ENCODE data around the gene PROZ.

PROZ gene

DNA sequence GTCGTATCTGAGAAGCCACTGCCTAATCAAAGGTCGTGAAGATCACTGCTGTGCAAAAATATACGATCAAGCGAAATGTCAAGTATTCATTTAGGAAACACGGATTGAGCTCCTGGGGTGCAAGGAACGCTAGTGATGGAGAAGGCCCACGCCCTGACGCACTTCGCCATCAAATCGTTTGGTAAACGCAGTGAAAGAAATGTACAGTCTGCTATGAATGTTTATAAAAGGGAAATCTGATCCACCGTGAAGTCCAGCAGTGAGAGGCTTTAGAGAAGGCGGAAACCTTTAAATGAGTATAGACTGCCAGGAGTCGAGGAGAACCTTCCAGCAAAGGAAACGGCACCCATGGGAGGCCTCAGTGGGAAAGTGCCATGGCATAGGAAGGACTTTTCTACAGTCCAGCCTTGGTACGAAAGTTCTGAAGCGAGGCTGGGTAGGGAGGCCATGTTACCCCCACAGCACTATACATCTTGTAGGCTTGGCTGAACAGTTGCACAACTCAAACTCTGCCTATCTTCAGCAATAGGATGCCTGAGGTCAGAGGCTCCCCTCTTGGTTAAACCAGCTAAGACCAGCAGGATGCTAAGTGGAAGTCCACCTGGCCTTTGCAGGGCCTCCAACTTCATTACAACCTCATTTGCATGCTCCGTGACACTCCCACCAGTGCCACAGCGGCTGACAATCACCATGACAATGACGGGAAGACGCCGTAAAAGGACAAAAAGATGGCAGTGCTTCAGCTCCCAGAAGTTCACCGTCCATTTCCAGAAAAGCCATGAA, 29.6 kb downstream of the PROZ start:
- no peaks in the 10 kb centered on the region for H3K4me1 ChIP-seq (ENCODE audit: control insufficient read depth in 1 of 2, insufficient read depth in 2 of 2, low read length in 2 of 2)
- H3K4me3 ChIP-seq (ENCODE audit: low read depth in 1 of 2, low read length in 2 of 2): no peak overlapping the region
- peaks cover 18 to 67% of the 10 kb centered on the region in 2 donors for H3K36me3 ChIP-seq (ENCODE audit: control insufficient read depth in 1 of 2, insufficient read depth in 2 of 2, low read length in 2 of 2)
- H3K9ac ChIP-seq (ENCODE audit: low read depth in 1 of 2, low read length in 2 of 2): no peak overlapping the region
- no peak overlapping the region for H3K27ac ChIP-seq (ENCODE audit: low read depth, low read length)
- no peaks in the 10 kb centered on the region for H3K9me3 ChIP-seq (ENCODE audit: control insufficient read depth in 1 of 2, low read length in 2 of 2)
- H3K27me3 ChIP-seq (ENCODE audit: control insufficient read depth in 1 of 2, insufficient read depth in 2 of 2, low read length in 2 of 2): no peaks in the 10 kb centered on the region

GRCh38 chr13:113190181-113190580, 31.7 kb downstream of the PROZ start:
- Histone ChIP-seq H3K4me3 (ENCODE audit: low read depth in 1 of 2, low read length in 2 of 2) (no peak overlapping the region), H3K36me3 (ENCODE audit: control insufficient read depth in 1 of 2, insufficient read depth in 2 of 2, low read length in 2 of 2) (peaks cover 18 to 72% of the 10 kb centered on the region in 2 donors), H3K27ac (ENCODE audit: low read depth, low read length) (no peak overlapping the region), H3K27me3 (ENCODE audit: control insufficient read depth in 1 of 2, insufficient read depth in 2 of 2, low read length in 2 of 2) (no peaks in the 10 kb centered on the region), H3K4me1 (ENCODE audit: control insufficient read depth in 1 of 2, insufficient read depth in 2 of 2, low read length in 2 of 2) (no peaks in the 10 kb centered on the region), H3K9me3 (ENCODE audit: control insufficient read depth in 1 of 2, low read length in 2 of 2) (no peaks in the 10 kb centered on the region), H3K9ac (ENCODE audit: low read depth in 1 of 2, low read length in 2 of 2) (no peak overlapping the region)

DNA sequence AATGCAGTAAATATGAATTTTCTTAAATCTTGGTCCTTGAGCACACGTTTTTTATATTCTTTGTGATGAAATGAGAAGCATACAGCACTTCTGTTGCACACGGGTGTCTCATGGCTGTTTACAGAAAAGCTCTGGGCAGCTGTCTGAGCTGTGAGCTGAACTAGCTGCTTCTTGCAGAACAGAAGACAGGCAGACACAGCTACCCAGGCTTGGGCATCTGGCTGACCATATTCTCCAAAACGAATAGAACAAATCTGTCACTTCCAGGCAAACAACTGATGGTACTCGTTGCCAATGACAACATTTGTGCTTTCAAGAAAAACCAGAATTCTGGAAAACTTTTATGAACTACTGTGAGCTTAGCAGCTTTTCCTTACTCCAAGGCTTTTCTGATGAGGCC, 33.8 kb downstream of the PROZ start:
- Histone ChIP-seq H3K4me3 (ENCODE audit: low read depth in 1 of 2, low read length in 2 of 2) (no peak overlapping the region), H3K9me3 (ENCODE audit: control insufficient read depth in 1 of 2, low read length in 2 of 2) (no peaks in the 10 kb centered on the region), H3K9ac (ENCODE audit: low read depth in 1 of 2, low read length in 2 of 2) (no peak overlapping the region), H3K27me3 (ENCODE audit: control insufficient read depth in 1 of 2, insufficient read depth in 2 of 2, low read length in 2 of 2) (no peaks in the 10 kb centered on the region), H3K27ac (ENCODE audit: low read depth, low read length) (no peak overlapping the region), H3K4me1 (ENCODE audit: control insufficient read depth in 1 of 2, insufficient read depth in 2 of 2, low read length in 2 of 2) (no peaks in the 10 kb centered on the region), H3K36me3 (ENCODE audit: control insufficient read depth in 1 of 2, insufficient read depth in 2 of 2, low read length in 2 of 2) (peaks cover 32 to 78% of the 10 kb centered on the region in 2 donors)

- Histone ChIP-seq H3K4me3 (ENCODE audit: low read depth in 1 of 2, low read length in 2 of 2) (no peak overlapping the region), H3K27ac (ENCODE audit: low read depth, low read length) (no peak overlapping the region), H3K36me3 (ENCODE audit: control insufficient read depth in 1 of 2, insufficient read depth in 2 of 2, low read length in 2 of 2) (peaks cover 38 to 83% of the 10 kb centered on the region in 2 donors), H3K4me1 (ENCODE audit: control insufficient read depth in 1 of 2, insufficient read depth in 2 of 2, low read length in 2 of 2) (no peaks in the 10 kb centered on the region), H3K9ac (ENCODE audit: low read depth in 1 of 2, low read length in 2 of 2) (no peak overlapping the region), H3K27me3 (ENCODE audit: control insufficient read depth in 1 of 2, insufficient read depth in 2 of 2, low read length in 2 of 2) (no peaks in the 10 kb centered on the region), H3K9me3 (ENCODE audit: control insufficient read depth in 1 of 2, low read length in 2 of 2) (no peaks in the 10 kb centered on the region)
Measured at GRCh38 chr13:113192902-113193301, 34.5 kb downstream of the PROZ start.

GRCh38 chr13:113195360-113195759, 36.9 kb downstream of the PROZ start:
- Histone ChIP-seq H3K27ac (ENCODE audit: low read depth, low read length) (no peak overlapping the region), H3K4me3 (ENCODE audit: low read depth in 1 of 2, low read length in 2 of 2) (no peak overlapping the region), H3K36me3 (ENCODE audit: control insufficient read depth in 1 of 2, insufficient read depth in 2 of 2, low read length in 2 of 2) (peaks cover 37 to 89% of the 10 kb centered on the region in 2 donors), H3K27me3 (ENCODE audit: control insufficient read depth in 1 of 2, insufficient read depth in 2 of 2, low read length in 2 of 2) (no peaks in the 10 kb centered on the region), H3K9me3 (ENCODE audit: control insufficient read depth in 1 of 2, low read length in 2 of 2) (no peaks in the 10 kb centered on the region), H3K4me1 (ENCODE audit: control insufficient read depth in 1 of 2, insufficient read depth in 2 of 2, low read length in 2 of 2) (no peaks in the 10 kb centered on the region), H3K9ac (ENCODE audit: low read depth in 1 of 2, low read length in 2 of 2) (no peak overlapping the region)

- H3K4me3 ChIP-seq (ENCODE audit: low read depth in 1 of 2, low read length in 2 of 2): no peak overlapping the region
- H3K9me3 ChIP-seq (ENCODE audit: control insufficient read depth in 1 of 2, low read length in 2 of 2): no peaks in the 10 kb centered on the region
- H3K27ac ChIP-seq (ENCODE audit: low read depth, low read length): no peak overlapping the region
- peaks cover 33 to 73% of the 10 kb centered on the region in 2 donors for H3K36me3 ChIP-seq (ENCODE audit: control insufficient read depth in 1 of 2, insufficient read depth in 2 of 2, low read length in 2 of 2)
- no peaks in the 10 kb centered on the region for H3K27me3 ChIP-seq (ENCODE audit: control insufficient read depth in 1 of 2, insufficient read depth in 2 of 2, low read length in 2 of 2)
- H3K9ac ChIP-seq (ENCODE audit: low read depth in 1 of 2, low read length in 2 of 2): no peak overlapping the region
- no peaks in the 10 kb centered on the region for H3K4me1 ChIP-seq (ENCODE audit: control insufficient read depth in 1 of 2, insufficient read depth in 2 of 2, low read length in 2 of 2)
Measured at GRCh38 chr13:113196970-113197737, 38.7 kb downstream of the PROZ start.

DNA sequence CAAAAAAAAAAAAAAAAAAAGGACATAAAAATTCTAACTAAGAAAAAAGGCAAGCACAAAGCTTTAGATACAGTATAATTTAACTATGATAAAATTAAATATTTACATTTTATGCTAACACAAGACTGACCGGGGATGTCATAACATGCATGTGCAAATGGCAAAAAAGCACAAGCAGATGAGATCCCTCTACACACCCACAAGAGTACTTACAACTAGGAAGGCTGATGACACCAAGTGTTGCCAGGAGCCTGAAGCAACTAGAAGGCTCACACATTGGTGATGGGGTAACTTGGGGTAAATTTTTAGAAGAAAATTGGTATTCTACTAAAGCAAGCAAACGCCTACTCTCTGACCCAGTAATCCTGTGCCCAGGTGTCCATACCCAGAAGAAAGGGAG, 43.4 kb downstream of the PROZ start:
- peaks cover 13 to 49% of the 10 kb centered on the region in 2 donors for H3K36me3 ChIP-seq (ENCODE audit: control insufficient read depth in 1 of 2, insufficient read depth in 2 of 2, low read length in 2 of 2)

DNA sequence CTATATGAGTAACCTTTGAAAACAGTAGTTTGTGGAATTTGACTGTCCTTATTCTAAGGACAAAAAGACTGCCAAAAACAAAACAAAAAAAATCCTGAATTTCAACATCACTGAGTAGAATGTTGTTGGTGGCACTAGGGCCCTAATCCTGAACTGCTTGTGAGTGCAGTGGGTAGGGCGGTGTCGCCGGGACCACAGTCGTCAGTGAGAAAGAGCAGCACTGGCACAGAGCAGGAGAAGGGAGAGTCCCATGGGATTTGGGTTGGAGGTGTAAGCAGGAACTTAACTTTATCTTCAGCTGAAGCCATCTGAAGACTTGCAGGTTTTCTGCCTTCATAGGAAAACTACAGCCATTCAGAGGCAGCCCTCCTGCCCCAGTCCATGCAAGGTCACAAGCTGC, 44.5 kb downstream of the PROZ start:
- peaks cover 5 to 20% of the 10 kb centered on the region in 2 donors for H3K4me1 ChIP-seq (ENCODE audit: control insufficient read depth in 1 of 2, insufficient read depth in 2 of 2, low read length in 2 of 2)
- H3K27ac ChIP-seq (ENCODE audit: low read depth, low read length): no peak overlapping the region
- no peaks in the 10 kb centered on the region for H3K9me3 ChIP-seq (ENCODE audit: control insufficient read depth in 1 of 2, low read length in 2 of 2)
- no peak overlapping the region for H3K9ac ChIP-seq (ENCODE audit: low read depth in 1 of 2, low read length in 2 of 2)
- H3K4me3 ChIP-seq (ENCODE audit: low read depth in 1 of 2, low read length in 2 of 2): no peak overlapping the region
- H3K36me3 ChIP-seq (ENCODE audit: control insufficient read depth in 1 of 2, insufficient read depth in 2 of 2, low read length in 2 of 2): peaks cover 2 to 38% of the 10 kb centered on the region in 2 donors
- no peaks in the 10 kb centered on the region for H3K27me3 ChIP-seq (ENCODE audit: control insufficient read depth in 1 of 2, insufficient read depth in 2 of 2, low read length in 2 of 2)

More for the DNA sequence above, 43.4 kb downstream of the PROZ start:
- Histone ChIP-seq H3K9ac (ENCODE audit: low read depth in 1 of 2, low read length in 2 of 2) (no peak overlapping the region), H3K4me1 (ENCODE audit: control insufficient read depth in 1 of 2, insufficient read depth in 2 of 2, low read length in 2 of 2) (peaks cover 2 to 9% of the 10 kb centered on the region in 2 donors), H3K27ac (ENCODE audit: low read depth, low read length) (no peak overlapping the region), H3K9me3 (ENCODE audit: control insufficient read depth in 1 of 2, low read length in 2 of 2) (no peaks in the 10 kb centered on the region), H3K4me3 (ENCODE audit: low read depth in 1 of 2, low read length in 2 of 2) (no peak overlapping the region), H3K27me3 (ENCODE audit: control insufficient read depth in 1 of 2, insufficient read depth in 2 of 2, low read length in 2 of 2) (no peaks in the 10 kb centered on the region)

DNA sequence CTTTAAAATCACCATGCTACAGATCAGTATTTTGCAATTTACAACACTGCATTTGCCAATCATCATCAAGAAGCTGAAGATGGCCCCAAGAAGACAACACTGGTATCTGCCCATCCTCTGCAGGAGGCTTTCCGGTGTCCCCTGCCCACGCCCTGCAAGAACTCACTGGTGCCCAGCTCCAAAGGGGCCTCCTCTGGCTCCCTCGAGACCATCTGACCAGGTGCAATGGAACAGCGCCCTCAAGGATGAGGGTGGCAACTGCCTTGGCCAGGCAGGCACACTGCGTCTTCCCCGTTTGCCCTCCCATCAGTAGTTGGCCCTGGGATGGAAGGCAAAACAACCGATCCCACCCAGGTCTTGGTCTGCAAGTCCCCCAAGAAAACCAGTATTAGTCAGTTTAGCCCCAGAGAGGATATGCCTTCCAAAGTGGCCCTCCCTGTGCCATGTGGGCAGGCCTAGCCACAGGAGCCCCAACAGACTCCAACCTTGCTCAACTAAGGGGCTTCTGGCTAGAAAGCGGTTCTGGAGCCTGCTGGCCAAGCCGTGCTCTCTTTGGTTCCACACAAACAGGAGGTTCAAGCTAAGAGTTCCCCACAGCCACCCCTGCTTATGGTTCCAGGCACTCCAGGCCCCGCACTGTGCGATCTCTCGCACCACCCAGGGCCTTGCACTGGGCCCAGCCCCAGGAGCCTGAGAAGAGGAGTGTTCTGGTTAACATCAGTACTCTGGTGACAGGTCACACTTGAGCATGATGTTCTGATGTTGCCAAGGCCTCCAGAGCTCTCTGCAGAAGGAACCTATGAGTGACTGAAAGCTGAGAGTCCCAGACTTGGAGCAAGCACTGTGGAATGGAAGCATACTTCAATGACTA, 45.3 kb downstream of the PROZ start:
- Histone ChIP-seq H3K9ac (ENCODE audit: low read depth in 1 of 2, low read length in 2 of 2) (no peak overlapping the region), H3K27ac (ENCODE audit: low read depth, low read length) (no peak overlapping the region)

More for the DNA sequence above, 45.3 kb downstream of the PROZ start:
- H3K27me3 ChIP-seq (ENCODE audit: control insufficient read depth in 1 of 2, insufficient read depth in 2 of 2, low read length in 2 of 2): no peaks in the 10 kb centered on the region
- H3K36me3 ChIP-seq (ENCODE audit: control insufficient read depth in 1 of 2, insufficient read depth in 2 of 2, low read length in 2 of 2): peaks cover 0 to 31% of the 10 kb centered on the region in 2 donors
- no peaks in the 10 kb centered on the region for H3K9me3 ChIP-seq (ENCODE audit: control insufficient read depth in 1 of 2, low read length in 2 of 2)
- no peak overlapping the region for H3K4me3 ChIP-seq (ENCODE audit: low read depth in 1 of 2, low read length in 2 of 2)
- H3K4me1 ChIP-seq (ENCODE audit: control insufficient read depth in 1 of 2, insufficient read depth in 2 of 2, low read length in 2 of 2): peaks cover 5 to 21% of the 10 kb centered on the region in 2 donors

Data from duodenal mucosa (tissue), 2 donors.